Left ventricle myocardium superior (tissue), 1 donor: ENCODE results near the gene TMEM187. TPM values are rescaled to one million over a fixed set of nuclear protein-coding genes. Genes with fewer than 3 reads are reported as not detected.

Source experiments
- ATAC-seq: fragments of 200-7000 bp; cut with Tn5 transposase; one replicate; pipeline ENCODE4 v1.9.1; 2020; ENCODE audit warnings: mild to moderate bottlenecking, moderate library complexity
- DNase-seq: peaks from one replicate; pipeline ENCODE4 v3.0.0-alpha.2; 2020
- intact Hi-C: fragments of 100-400 bp; cut with micrococcal nuclease; formaldehyde crosslinking; loops from one replicate; pipeline ENCODE4 v1.11.0; 2022
- total RNA-seq: library from RNA; stranded (reverse); fragmentation: NEBNext Ultra II Directional; extraction: Animal tissue kit (Norgen Biotek cat#: 25700); gene quantifications from one replicate; pipeline ENCODE4 v1.2.1, GENCODE V29; 2021
- donor health status: DM: no; HTN: yes; CAD: no; lungs with severe emphysema.

The TMEM187 gene
- total RNA-seq, 1 donor from 2014 or later = 6.0 TPM

DNA sequence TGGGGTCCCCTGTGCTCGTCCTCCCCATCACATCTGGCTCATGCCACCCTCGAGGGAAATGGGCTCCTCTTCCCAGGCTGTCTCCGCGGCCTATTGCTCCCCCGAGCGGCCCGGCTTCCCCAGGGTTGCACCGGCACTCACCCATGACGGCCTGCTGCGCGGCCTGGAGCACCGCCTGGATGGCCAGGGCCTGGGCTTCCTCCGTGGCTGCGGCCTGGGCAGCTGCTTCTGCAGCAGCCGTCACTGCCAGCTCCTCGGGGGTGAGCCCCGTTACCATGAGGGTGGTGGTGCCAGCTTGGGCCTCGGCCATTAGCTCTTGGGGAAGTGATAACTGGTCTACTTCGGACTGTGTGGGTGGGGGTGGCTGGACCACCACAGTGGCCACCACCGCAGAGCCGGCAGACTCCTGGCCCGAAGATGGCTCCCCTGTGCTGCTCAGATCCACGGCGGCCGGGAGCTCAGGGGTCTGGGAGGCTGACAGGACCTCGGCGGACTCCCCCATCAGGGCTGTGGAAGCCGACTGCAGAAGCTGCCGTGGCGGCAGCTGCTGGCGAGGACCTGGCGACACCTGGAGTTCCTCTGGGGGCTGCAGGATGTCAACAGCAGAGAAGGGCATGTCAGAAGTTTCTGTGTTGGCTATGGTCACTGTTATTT is 20.1 kb upstream of the TMEM187 start:
- ATAC-seq (no peak), DNase-seq (no peak)
- intact Hi-C loops = loop anchor here (10.0 kb wide), 1 partner anchor 188 kb away; the partner anchor contains the start of gene PLXNB3

DNA sequence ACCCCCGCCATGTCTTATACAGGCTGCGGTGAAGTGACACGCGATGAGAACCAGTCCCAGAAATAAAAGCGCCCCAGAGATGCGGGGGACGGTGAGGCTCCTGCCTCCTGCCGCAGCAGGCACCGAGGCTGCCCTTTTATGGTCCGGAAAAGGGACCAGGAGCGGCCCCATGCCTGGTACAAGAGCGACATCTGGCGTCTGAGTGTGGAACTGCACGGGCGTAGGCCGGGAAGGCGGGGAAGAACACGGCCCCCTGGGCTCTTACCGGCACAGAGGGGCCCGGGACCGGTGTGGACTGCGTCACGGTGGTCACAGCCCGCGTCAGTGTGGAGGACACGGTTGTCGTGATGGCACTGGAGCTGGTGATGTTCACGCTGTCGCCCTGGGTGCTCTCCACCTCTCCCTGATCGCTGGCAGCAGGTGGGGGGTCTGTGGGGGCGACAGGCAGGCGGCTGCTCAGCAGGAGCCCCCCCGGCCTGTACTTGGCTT is 19.2 kb upstream of the TMEM187 start:
- peak; percentile 74 for ATAC-seq
- intact Hi-C loops = loop anchor here (10.0 kb wide), 1 partner anchor 189 kb away; the partner anchor contains the start of gene PLXNB3
- peak; percentile 79 for DNase-seq

DNA sequence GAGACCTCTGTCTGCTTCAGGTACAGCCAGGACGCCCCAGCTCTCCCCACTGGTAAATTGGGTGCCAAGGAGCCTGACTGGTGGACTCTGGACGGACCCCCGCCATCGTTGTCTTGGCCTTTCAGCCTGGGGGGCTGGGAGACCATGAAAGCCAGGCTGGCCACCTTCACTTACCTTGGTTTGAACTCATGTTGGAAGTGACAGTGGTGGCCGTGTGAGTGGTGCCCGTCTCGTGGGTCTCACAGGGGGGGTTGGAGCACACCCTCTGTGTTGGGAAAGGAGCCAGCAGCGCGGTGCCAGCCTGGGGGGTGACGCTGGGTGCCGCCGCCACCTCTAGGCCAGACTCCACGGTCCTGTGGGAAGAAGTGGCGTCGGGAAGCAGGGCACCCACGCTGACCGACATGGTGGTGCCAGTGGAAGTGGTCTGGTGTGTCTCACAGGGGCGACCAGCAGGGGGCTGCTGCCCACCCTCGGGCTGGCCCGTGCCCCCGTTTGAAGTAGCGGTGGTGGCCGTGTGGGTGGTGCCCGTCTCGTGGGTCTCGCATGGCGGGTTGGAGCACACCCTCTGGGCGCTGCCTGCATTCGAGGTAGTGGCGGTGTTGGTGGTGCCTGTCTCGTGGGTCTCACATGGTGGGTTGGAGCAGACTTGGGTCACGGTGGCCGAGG is 18.5 kb upstream of the TMEM187 start:
- DNase-seq (no peak), ATAC-seq (peak; percentile 4)
- intact Hi-C loops = loop anchor here (10.0 kb wide), 1 partner anchor 189 kb away; the partner anchor contains the start of gene PLXNB3

DNA sequence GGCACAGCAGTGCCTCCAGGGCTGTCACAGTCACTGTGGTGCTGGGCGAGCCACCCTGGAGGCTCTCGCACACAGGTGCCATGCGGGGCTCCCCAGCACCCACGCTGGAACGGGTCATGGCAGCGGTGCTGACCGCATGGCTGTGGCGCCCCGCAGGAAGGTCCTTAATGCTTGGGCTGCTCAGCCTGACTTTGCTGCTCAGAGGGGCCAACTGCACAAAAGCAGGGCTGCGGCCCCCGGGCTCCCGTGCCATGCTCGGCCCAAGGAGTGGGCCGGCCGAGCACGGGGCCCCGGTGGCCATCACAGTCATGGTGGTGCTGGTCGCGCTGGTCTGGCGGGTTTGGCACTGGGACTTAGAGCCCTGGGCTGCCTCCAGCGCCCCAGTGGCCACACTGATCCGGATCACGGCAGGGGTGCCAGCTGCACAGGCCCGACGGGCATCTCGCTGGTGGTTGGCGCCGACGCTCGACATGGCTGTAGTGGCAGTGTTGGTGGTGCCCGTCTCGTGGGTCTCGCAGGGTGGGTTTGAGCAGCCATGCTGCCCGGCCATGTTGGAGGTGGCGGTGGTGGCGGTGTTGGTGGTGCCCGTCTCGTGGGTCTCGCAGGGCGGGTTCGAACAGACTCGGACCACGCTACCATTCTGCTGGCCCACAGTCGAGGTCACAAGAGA is 17.9 kb upstream of the TMEM187 start:
- ATAC-seq (no peak), DNase-seq (no peak)
- intact Hi-C loops = loop anchor here (10.0 kb wide), 1 partner anchor 190 kb away; the partner anchor contains the start of gene PLXNB3

DNA sequence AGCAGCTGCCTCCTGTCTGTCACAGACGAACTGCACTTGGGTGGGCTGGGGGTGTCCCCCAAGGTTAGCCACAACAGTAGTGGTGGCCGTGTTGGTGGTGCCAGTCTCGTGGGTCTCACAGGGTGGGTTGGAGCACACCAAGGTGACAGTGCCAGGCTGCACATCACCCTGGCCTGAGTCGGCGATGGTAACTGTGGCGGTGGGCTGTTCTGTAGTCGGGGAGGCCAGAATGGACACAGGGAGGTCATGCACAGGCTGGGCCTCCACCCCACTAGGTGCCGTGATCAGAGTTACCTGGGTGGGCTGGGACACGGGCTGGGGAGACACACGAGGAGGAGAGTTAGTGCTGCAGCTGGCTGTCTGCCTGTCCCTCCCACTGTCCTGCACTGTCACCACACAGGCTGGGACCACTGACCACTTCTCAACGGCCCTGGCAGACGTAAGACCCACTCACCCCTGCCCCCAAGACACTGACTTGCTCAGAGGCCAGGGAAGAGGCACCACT is 17.3 kb upstream of the TMEM187 start:
- DNase-seq (no peak), ATAC-seq (no peak)
- intact Hi-C loops = loop anchor here (10.0 kb wide), 1 partner anchor 190 kb away; the partner anchor contains the start of gene PLXNB3

DNA sequence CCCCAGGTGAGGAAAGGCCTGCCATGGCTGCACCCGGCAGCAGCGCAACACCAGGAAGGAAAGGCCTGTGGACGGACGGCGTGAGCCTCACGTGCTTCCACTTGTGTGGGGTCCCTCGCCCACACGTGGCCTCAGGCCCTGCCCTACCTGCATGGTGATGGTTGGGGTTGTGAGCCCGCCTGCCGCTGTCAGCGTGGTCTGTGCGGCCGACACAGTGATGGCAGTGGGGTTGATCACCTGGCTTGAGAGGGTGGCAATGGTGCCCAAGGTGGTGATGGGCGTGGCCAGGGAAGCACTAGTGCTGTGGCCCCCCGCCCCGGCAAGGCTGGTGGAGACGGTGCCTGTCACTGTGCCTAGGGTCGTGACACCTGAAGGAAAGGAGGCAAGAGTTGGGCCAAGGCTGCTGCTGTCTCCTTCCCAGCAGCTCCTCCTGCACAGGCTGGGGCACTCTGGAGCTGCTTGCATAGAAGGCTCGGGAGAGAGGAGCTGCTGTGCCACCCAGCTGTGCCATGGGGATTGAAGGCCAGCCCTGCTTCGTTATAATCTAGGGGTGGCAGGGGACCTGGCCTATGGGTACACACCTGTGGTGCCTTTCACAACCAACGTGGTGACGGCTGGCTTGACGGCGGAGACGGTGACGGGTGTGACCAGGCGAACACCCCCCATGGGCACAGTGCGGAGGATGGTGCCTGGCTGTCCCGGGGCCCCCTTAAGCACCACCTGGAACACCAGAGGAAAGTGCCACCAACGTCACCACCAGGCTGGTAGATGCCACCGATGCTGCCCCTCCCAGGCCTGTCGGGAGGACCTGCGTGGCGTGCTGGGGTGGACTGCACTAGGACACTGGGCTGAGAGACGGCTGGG is 16.3 kb upstream of the TMEM187 start:
- ATAC-seq = no peak
- intact Hi-C loops = loop anchor here (10.0 kb wide), 1 partner anchor 191 kb away; the partner anchor contains the start of gene PLXNB3

DNA sequence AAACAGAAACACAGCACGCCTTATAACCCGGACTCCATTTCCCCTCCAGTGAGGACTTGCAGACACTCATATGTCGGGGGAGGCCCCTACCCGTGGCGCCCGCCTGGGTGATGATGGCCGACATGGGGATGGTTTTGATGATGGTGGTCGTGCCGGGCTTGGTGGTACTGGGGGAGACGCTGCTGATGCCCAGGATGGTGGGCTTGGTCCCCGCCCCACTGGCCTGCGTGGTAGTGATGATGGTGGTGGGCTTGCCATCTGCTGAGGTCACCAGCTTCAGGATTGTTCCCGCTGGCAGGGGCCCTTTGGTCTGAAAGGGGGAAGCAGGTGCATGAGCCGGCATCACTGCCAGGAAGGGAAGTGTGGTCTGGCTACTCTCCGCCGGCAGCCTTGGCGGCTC is 15.3 kb upstream of the TMEM187 start:
- intact Hi-C loops = loop anchor here (10.0 kb wide), 1 partner anchor 192 kb away; the partner anchor contains the start of gene PLXNB3
- DNase-seq = no peak
- ATAC-seq = no peak

More for the DNA sequence above, 16.3 kb upstream of the TMEM187 start:
- no peak for DNase-seq

DNA sequence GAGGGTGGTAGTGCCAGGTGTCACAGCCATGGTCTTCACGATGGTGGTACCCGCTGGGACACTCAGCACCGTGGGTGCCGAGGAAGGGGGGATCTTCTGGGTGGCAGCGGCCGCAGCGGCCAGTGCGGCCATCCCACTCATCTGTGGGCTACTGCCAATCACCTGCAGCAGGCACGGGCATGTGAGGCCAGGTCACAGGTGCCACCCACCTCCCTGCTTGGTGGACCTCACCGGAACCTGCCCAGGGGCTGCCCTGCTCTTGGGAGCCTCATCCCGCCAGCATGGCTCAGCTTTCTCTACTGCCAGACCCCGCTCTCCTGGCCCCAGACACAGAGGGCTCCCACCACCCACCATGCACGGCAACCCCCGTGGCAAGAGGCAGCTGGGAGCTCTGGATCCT is 13.9 kb upstream of the TMEM187 start:
- no peak for DNase-seq
- intact Hi-C loops = loop anchor here (10.0 kb wide), 1 partner anchor 194 kb away; the partner anchor contains the start of gene PLXNB3

DNA sequence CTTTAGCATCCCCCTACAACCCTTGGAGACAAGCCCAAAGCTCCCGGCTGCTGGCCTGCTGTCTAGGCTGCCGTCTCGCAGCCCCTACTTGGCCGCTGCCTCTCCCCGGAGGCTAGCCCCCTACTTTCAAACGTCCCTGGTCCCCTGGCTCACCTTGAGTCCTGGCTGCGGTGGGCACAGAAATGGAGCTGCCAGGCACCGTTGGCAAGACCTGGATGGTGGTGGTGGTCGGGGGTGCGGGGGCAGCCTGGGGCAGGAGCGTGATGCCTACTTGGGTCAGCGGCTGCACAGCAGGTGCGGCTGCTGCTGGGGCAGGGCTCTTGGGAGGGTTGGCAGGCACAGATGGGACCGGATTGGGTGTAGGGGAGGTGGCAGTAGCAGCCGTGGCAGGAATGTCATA is 12.9 kb upstream of the TMEM187 start:
- intact Hi-C loops = loop anchor here (10.0 kb wide), 1 partner anchor 195 kb away; the partner anchor contains the start of gene PLXNB3

More for the DNA sequence above, 13.9 kb upstream of the TMEM187 start:
- no peak for ATAC-seq

DNA sequence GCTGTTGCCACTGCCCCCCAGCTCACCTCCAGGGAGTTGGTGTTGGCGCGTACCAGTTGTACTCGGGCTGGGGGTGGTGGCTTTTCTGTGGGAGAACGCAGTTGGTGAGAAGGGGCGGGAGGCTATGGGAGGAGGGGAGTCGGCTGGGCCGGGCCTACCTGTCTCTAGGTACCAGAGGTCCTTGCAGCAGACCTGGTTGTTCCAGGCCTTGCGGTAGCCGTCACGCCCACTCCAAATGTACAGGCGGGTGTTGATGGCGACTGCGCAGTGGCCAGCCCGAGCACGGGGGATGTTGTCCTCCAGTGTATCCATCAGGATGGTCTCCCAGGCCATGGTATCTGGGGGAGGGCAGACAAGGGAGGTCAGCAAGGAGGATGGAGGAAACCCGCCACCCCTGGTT is 12.5 kb upstream of the TMEM187 start:
- ATAC-seq = no peak
- DNase-seq = no peak
- intact Hi-C loops = no loop called here

More for the DNA sequence above, 12.9 kb upstream of the TMEM187 start:
- DNase-seq (no peak), ATAC-seq (no peak)

DNA sequence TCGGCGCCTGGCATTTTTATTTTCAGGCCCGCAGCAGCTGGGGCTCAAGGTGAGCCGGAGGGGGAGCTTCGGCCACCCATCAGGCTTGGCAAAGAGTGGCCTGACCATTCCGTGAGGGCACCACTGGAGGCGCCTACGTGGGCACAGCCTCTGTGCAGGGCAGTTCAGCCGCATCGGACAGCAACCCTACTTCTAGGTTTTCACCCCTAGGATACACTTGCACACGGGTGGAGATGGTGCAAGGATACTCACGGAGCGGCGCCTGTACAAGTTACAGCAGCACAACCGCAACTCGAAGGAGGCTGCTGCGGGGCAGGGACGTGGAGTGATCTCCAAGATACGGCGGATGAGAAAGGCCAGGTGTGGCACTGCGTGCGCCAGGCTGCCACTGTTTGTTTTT is 11.8 kb upstream of the TMEM187 start:
- DNase-seq (no peak), ATAC-seq (no peak)
- intact Hi-C loops = no loop called here

DNA sequence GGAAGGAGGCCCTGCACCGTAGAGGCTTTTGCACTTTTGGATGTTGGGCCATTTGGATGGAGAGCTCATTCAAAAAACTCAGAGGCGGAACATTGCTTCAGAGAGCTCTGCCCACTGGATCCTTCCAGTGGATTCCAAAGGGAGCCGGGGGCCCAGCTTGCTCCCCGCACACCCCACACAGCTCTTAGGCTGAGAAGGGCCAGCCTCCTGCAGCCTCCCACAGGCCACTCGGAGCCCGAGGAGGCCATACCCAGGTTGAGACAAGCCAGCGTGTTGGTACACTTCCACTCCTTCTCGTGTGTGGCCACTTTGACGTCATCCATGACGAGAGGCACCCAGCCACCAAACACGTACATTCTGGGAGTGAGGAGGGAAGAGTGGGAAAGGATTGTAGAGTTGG is 11.3 kb upstream of the TMEM187 start:
- intact Hi-C loops = no loop called here
- DNase-seq = no peak
- no peak for ATAC-seq

DNA sequence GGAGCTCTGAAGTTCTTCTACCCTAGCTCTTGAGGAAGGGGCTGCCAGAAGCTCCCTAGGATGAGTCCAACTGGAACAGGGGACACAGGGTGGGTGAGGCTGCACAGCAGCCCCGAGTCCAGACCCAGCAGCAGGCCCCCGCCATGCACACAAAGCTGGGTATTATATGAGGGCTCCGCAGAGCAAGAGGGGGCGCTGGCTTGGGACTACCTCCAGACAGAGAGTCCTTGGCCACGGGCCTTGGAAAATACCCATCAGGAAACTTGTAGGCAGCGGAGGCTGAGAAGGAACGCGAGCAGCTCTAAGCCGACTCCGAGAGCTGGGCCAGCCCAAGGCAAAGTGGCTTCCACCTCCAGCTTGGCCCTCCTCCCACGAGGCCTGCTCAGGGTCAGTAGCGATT is 9.0 kb upstream of the TMEM187 start:
- intact Hi-C loops = no loop called here
- ATAC-seq (no peak), DNase-seq (no peak)

DNA sequence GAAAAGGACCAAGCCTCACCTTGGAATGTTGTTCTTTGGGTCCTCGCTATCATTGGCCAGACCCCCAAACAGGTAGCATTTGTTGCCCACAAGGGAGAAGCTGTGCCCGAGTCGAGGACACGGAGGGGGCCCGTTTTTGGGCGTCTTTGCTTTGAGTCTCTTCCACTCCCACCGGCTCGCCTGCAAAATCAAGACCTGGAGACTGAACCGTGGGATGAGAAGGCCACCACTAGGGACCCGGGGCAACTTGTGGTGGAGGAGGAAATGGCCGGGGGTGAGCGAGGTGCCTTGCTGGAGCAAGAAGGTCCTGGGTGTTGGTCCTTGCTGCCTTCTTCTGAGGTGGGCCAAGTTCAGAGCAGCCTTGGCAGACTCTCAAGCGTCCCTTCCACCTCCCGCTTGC is 8.4 kb upstream of the TMEM187 start:
- no peak for ATAC-seq
- intact Hi-C loops = no loop called here

DNA sequence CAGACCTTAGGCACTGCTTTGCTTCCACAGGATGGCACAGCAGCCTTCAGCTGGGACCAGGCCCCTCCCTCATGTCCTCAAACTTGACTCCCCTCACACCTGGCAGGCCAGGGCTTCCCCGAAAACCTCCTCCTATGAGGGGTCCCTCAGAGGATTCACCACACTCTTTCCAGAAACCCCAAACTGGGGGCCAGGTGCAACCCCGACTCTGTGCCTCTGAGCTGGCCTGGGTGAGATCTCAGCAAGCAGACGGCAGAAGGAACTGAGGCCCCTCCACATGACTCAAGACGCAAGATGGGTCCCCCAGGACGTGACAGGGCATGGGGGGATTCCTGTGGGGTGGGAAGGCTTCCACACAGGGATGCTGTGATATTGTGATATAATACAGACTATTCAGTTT is 7.1 kb upstream of the TMEM187 start:
- ATAC-seq = no peak
- intact Hi-C loops = no loop called here
- DNase-seq = no peak

More for the DNA sequence above, 8.4 kb upstream of the TMEM187 start:
- DNase-seq = no peak

DNA sequence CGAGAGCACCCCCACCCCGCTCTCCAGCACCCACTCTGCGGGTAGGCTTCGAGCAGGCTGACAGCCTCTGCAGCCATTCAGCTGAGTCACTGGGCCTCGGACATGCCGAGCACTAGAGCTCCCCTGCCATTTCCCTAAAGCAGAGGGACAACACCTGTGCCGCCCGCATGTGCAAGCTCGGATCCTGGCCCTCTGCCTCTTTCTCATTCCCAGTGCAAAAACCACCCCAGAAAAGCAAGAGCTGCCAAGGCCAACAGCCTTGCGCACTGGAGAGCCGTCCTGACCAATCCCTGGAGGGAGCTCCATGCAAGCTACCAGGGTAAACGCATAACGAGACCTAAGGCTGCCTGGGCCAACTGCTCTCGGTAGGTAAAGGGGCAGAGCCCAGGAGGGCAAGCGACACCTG is 6.3 kb upstream of the TMEM187 start:
- DNase-seq (peak; percentile 51), ATAC-seq (peak; percentile 5)
- intact Hi-C loops = no loop called here

DNA sequence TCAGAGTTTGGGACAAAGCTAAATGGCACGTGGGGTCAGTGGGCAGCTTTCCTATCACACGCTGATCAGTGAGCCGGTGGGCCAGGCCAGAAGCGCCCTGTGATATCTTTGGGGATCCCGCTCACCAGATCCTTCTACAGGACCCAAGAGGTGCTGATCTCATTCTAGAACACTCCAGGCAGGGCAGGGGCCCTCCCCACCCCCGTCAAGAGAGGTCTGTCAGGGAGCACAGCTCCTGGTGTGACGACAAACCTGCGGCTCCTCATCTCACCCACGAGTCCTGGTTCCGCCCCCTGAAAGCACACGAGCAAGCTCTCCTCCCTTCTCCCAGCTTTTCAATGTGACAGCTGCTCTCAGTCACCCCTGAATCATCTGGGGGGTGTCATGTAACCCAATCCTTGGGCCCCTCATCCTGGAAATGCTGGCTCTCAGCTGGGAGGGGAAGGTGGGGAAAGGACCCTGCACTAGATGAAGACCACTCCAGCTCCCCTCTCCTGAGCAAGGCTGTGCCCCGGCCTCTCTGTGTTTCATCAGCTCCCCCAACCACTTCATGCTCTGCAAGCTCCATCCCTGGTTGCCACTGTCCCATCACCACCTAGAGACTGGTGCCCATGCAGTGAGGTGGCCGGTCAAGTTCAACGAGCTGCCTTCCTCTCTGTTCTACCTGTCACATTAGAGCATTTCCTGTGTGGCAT is 5.6 kb upstream of the TMEM187 start:
- ATAC-seq = no peak
- intact Hi-C loops = no loop called here
- no peak for DNase-seq
